ENCODE measurements around the gene BAD.
"Not testable (repeated sequence)": the region's sequence is repeated elsewhere in the genome, so short reads cannot be mapped to it uniquely, and the experiment has no call there.

The BAD gene

GRCh38 chr11:64256300-64256699, 28.2 kb downstream of the BAD start:
- DNase-seq = no peak

GRCh38 chr11:64255135-64256128, 29.0 kb downstream of the BAD start:
- no peak for DNase-seq

- DNase-seq = no peak
Measured at GRCh38 chr11:64254326-64254725, 30.1 kb downstream of the BAD start.

- DNase-seq = no peak
Measured at GRCh38 chr11:64253481-64253880, 31.0 kb downstream of the BAD start.

GRCh38 chr11:64253043-64253442, 31.4 kb downstream of the BAD start:
- DNase-seq = no peak

GRCh38 chr11:64252003-64252872, 32.2 kb downstream of the BAD start:
- peak; percentile 60 to 85 (median 68) for DNase-seq

- DNase-seq = no peak
Measured at GRCh38 chr11:64251753-64252002, 32.8 kb downstream of the BAD start.

GRCh38 chr11:64251016-64251752, 33.3 kb downstream of the BAD start, which contains the start of gene PLCB3:
Gene PLCB3 (plus strand): TSS chr11:64251530. CDS start chr11:64251650, 120 bp downstream.
- DNase-seq = peak; percentile 71 to 91 (median 88)

GRCh38 chr11:64250415-64251015, 34.0 kb downstream of the BAD start:
- no peak for DNase-seq

GRCh38 chr11:64249563-64250414, 34.7 kb downstream of the BAD start:
- no peak for DNase-seq

- no peak for DNase-seq
Measured at GRCh38 chr11:64249038-64249437, 35.4 kb downstream of the BAD start.

- no peak for DNase-seq
Measured at GRCh38 chr11:64248578-64248977, 35.9 kb downstream of the BAD start.

- peak in 1 of 4 experiments; percentile 0 for DNase-seq
Measured at GRCh38 chr11:64247729-64248531, 36.5 kb downstream of the BAD start.

GRCh38 chr11:64246871-64247728, 37.4 kb downstream of the BAD start, which contains the start of gene PPP1R14B:
Gene PPP1R14B (minus strand): TSS chr11:64246943. CDS start chr11:64246673, 270 bp downstream.
- peak; percentile 90 to 96 (median 94) for DNase-seq

- not testable (repeated sequence) for DNase-seq
Measured at GRCh38 chr11:64246621-64246870, 37.9 kb downstream of the BAD start.

- peak; percentile 78 to 87 (median 85) for DNase-seq
Measured at GRCh38 chr11:64245797-64246620, 38.5 kb downstream of the BAD start.

- peak in 2 of 4 experiments; percentile 33 to 40 for DNase-seq
Measured at GRCh38 chr11:64245401-64245796, 39.1 kb downstream of the BAD start.

GRCh38 chr11:64244966-64245365, 39.5 kb downstream of the BAD start:
- DNase-seq = no peak

- DNase-seq = no peak
Measured at GRCh38 chr11:64244107-64244506, 40.4 kb downstream of the BAD start.

Measured in suppressor macrophage (primary cell).